Measurements from ENCODE around the gene PTOV1.

The PTOV1 gene

GRCh38 chr19:49882643-49883042 lies 31.7 kb downstream of the PTOV1 start:
- no peak overlapping the region for H3K4me3 ChIP-seq (replicated peaks; ENCODE audit: low read depth, low read length)
- no peaks in the 10 kb centered on the region for H3K27me3 ChIP-seq (replicated peaks; ENCODE audit: control insufficient read depth, insufficient read depth, low read length)
- H3K36me3 ChIP-seq (ENCODE audit: control insufficient read depth, insufficient read depth, low read length) = peaks cover 37% of the 10 kb centered on the region
- TF ChIP-seq CTCF (IDR thresholded peaks at IDR 0.05; ENCODE audit: insufficient read depth, low read length, poor library complexity, severe bottlenecking) = no peak
- no peak for DNase-seq (ENCODE audit: extremely low read depth, insufficient read length)

GRCh38 chr19:49883094-49883493 lies 32.1 kb downstream of the PTOV1 start:
- DNase-seq (ENCODE audit: extremely low read depth, insufficient read length) = no peak
- Histone ChIP-seq H3K27me3 (replicated peaks; ENCODE audit: control insufficient read depth, insufficient read depth, low read length) (no peaks in the 10 kb centered on the region), H3K36me3 (ENCODE audit: control insufficient read depth, insufficient read depth, low read length) (peaks cover 37% of the 10 kb centered on the region), H3K4me3 (replicated peaks; ENCODE audit: low read depth, low read length) (no peak overlapping the region)
- no peak for TF ChIP-seq CTCF (IDR thresholded peaks at IDR 0.05; ENCODE audit: insufficient read depth, low read length, poor library complexity, severe bottlenecking)

GRCh38 chr19:49884109-49884508 lies 33.1 kb downstream of the PTOV1 start:
- Histone ChIP-seq H3K36me3 (ENCODE audit: control insufficient read depth, insufficient read depth, low read length) (peaks cover 38% of the 10 kb centered on the region), H3K27me3 (replicated peaks; ENCODE audit: control insufficient read depth, insufficient read depth, low read length) (no peaks in the 10 kb centered on the region), H3K4me3 (replicated peaks; ENCODE audit: low read depth, low read length) (no peak overlapping the region)
- no peak for TF ChIP-seq CTCF (IDR thresholded peaks at IDR 0.05; ENCODE audit: insufficient read depth, low read length, poor library complexity, severe bottlenecking)
- DNase-seq (ENCODE audit: extremely low read depth, insufficient read length) = no peak

- no peak for DNase-seq (ENCODE audit: extremely low read depth, insufficient read length)
- Histone ChIP-seq H3K36me3 (ENCODE audit: control insufficient read depth, insufficient read depth, low read length) (peaks cover 42% of the 10 kb centered on the region), H3K4me3 (replicated peaks; ENCODE audit: low read depth, low read length) (no peak overlapping the region), H3K27me3 (replicated peaks; ENCODE audit: control insufficient read depth, insufficient read depth, low read length) (no peaks in the 10 kb centered on the region)
- no peak for TF ChIP-seq CTCF (IDR thresholded peaks at IDR 0.05; ENCODE audit: insufficient read depth, low read length, poor library complexity, severe bottlenecking)
Measured at GRCh38 chr19:49884760-49885159, 33.8 kb downstream of the PTOV1 start.

GRCh38 chr19:49887037-49887664 lies 36.2 kb downstream of the PTOV1 start:
- no peaks in the 10 kb centered on the region for H3K27me3 ChIP-seq (replicated peaks; ENCODE audit: control insufficient read depth, insufficient read depth, low read length)
- TF ChIP-seq CTCF (IDR thresholded peaks at IDR 0.05; ENCODE audit: insufficient read depth, low read length, poor library complexity, severe bottlenecking) = no peak
- peaks cover 39% of the 10 kb centered on the region for H3K36me3 ChIP-seq (ENCODE audit: control insufficient read depth, insufficient read depth, low read length)
- no peak overlapping the region; the same call in 1 of the 2 replicates for H3K4me3 ChIP-seq (replicated peaks; ENCODE audit: low read depth, low read length)
- no peak for DNase-seq (ENCODE audit: extremely low read depth, insufficient read length)
